22Rv1 (cell line): ENCODE results near the gene SLC49A3.

Source experiments
- H3K27ac ChIP-seq: fragments of 450-650 bp; 2 replicates; pipeline ENCODE4 v1.5.1; 2017
- CTCF ChIP-seq: fragments of 450-650 bp; IDR thresholded peaks from 2 replicates; pipeline ENCODE4 v1.5.1; 2017; ENCODE audit warnings: mild to moderate bottlenecking
- ZFX ChIP-seq: fragments of 450-650 bp; IDR thresholded peaks from 2 replicates; pipeline ENCODE4 v1.6.1; 2017; ENCODE audit warnings: antibody characterized with exemption, borderline replicate concordance

The SLC49A3 gene

GRCh38 chr4:633406-633805, 55.5 kb downstream of the SLC49A3 start:
- H3K27ac ChIP-seq, result no peak overlapping the region
- TF ChIP-seq CTCF (no peak), ZFX (no peak)

DNA sequence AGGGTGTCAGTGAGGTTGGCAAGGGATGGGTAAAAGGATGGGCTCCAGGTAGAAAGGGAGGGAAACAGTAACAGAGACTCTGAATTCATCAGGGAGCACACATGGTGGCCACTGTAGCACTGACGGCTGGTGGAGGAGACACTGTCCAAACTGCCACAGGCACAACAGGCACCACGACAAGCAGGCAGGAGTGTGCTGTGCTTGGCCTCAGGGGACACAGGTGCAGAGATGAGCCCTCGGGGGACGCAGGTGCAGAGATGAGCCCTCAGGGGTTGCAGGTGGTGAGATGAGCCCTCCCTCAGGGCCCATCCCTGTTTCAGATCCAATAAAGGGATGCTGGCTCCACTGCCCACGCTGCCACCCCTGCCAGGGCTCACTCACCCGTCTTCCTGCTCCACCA, 56.0 kb downstream of the SLC49A3 start:
- TF ChIP-seq CTCF, result no peak
- no peak overlapping the region for H3K27ac ChIP-seq

DNA sequence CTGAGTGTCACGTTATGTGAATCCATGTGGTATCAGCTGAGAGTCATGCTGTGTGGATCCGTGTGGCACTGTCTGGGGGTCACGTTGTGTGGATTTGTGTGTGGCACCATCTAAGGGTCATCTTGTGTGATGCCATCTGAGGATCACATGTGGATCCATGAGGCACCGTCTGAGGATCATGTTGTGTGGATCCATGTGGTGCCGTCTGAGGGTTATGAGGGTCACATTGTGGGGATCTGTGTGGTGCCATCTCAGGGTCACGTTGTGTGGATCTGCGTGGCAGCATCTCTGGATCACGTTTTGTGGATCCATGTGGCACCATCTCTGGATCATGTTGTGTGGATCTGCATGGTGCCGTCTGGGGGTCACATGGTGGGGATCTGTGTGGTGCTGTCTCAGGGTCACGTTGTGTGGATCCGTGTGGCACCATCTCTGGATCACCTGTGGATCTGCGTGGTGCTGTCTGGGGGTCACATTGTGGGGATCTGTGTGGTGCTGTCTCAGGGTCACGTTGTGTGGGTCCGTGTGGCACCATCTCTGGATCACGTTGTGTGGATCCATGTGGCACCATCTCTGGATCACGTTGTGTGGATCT, 56.7 kb downstream of the SLC49A3 start:
- TF ChIP-seq ZFX (no peak), CTCF (no peak)
- H3K27ac ChIP-seq, result no peak overlapping the region
